Muscle layer of duodenum (tissue), 2 donors: ENCODE data around the gene ARHGEF3.

Experiments used
- H3K27ac ChIP-seq: one replicate; pipeline ENCODE4 v1.7.0; 2013; ENCODE audit warnings: mild to moderate bottlenecking, low read length
- H3K27me3 ChIP-seq: one replicate; pipeline ENCODE4 v1.7.0; 2013; ENCODE audit warnings: low read depth, mild to moderate bottlenecking, control low read depth, low read length
- H3K36me3 ChIP-seq, 2 donors: one replicate each; pipeline ENCODE4 v1.7.0; 2013; ENCODE audit warnings: low read length in 2 of 2, control low read depth in 1 of 2, mild to moderate bottlenecking in 1 of 2; ENCODE audit not compliant: insufficient read depth in 2 of 2, control insufficient read depth in 1 of 2
- H3K4me1 ChIP-seq, 2 donors: one replicate each; pipeline ENCODE4 v1.7.0; 2013; ENCODE audit warnings: low read length in 2 of 2, mild to moderate bottlenecking in 2 of 2, control low read depth in 1 of 2, moderate library complexity in 1 of 2; ENCODE audit not compliant: insufficient read depth in 2 of 2, control insufficient read depth in 1 of 2
- H3K4me3 ChIP-seq, 2 donors: one replicate each; pipeline ENCODE4 v1.7.0; 2013; ENCODE audit warnings: low read length in 2 of 2, low read depth in 1 of 2, mild to moderate bottlenecking in 1 of 2
- H3K9me3 ChIP-seq, 2 donors: one replicate each; pipeline ENCODE4 v1.7.0; 2013; ENCODE audit warnings: low read length in 2 of 2, control low read depth in 1 of 2, mild to moderate bottlenecking in 1 of 2; ENCODE audit not compliant: control insufficient read depth in 1 of 2
- donor health status: healthy.

The ARHGEF3 gene, protein sequence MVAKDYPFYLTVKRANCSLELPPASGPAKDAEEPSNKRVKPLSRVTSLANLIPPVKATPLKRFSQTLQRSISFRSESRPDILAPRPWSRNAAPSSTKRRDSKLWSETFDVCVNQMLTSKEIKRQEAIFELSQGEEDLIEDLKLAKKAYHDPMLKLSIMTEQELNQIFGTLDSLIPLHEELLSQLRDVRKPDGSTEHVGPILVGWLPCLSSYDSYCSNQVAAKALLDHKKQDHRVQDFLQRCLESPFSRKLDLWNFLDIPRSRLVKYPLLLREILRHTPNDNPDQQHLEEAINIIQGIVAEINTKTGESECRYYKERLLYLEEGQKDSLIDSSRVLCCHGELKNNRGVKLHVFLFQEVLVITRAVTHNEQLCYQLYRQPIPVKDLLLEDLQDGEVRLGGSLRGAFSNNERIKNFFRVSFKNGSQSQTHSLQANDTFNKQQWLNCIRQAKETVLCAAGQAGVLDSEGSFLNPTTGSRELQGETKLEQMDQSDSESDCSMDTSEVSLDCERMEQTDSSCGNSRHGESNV

GRCh38 chr3:56801662-56802377 lies at the start of gene ARHGEF3:
Gene ARHGEF3 (minus strand): TSS chr3:56801949. CDS start chr3:56801798, 151 bp downstream.
- no peaks in the 10 kb centered on the region for H3K9me3 ChIP-seq
- no peaks in the 10 kb centered on the region for H3K27me3 ChIP-seq
- H3K4me1 ChIP-seq: peaks cover 0 to 30% of the 10 kb centered on the region in 2 donors
- H3K36me3 ChIP-seq: no peaks in the 10 kb centered on the region
- peak within 1 kb of the TSS; percentile 85 to 88 for H3K4me3 ChIP-seq
- H3K27ac ChIP-seq: peak within 1 kb of the TSS; percentile 10

DNA sequence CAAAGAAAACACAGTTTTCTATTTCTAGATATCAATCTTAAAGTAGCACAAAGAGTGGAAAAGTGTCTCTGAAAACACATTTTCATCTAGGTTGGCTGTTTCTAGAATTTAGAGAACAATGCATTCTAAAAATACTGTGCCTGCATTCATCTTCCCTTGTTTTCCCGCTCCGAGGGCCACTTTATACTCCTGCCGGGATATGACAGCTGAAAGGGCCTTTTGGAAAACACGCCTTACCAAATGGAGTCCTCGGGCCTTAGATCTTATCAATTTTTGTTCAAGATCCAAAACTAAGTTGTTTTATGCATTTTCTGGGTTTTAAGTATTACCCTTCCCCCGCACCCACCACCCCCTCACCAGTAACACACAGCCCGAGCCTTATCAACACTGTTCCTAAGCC lies 47.9 kb upstream of the ARHGEF3 start:
- Histone ChIP-seq H3K27me3 (no peaks in the 10 kb centered on the region), H3K36me3 (no peaks in the 10 kb centered on the region), H3K27ac (no peak overlapping the region), H3K4me3 (no peak overlapping the region), H3K9me3 (no peaks in the 10 kb centered on the region), H3K4me1 (no peaks in the 10 kb centered on the region)

- Histone ChIP-seq H3K27ac (no peak overlapping the region), H3K36me3 (no peaks in the 10 kb centered on the region), H3K4me1 (no peaks in the 10 kb centered on the region)
Measured at GRCh38 chr3:56845505-56845904, 43.8 kb upstream of the ARHGEF3 start.

DNA sequence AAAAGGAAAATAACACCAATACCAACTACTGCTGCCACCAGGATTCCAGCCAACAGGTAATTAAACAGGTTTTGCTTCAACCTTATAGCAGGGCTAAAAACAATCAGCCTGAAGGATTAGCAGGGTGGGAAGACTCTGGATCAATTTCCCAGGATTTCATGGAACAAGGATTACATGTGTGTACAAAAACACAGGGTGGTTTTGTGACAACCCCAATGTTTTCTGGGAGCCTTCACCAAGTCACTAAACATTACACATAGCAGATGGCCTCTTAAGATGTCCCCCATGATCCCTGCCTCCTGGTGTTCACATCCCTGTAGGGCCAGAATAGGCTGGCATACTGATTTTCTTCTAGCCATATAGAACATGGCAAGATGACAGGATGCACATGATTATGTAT lies 42.8 kb upstream of the ARHGEF3 start:
- Histone ChIP-seq H3K4me3 (no peak overlapping the region), H3K4me1 (no peaks in the 10 kb centered on the region), H3K36me3 (no peaks in the 10 kb centered on the region), H3K9me3 (no peaks in the 10 kb centered on the region), H3K27me3 (no peaks in the 10 kb centered on the region), H3K27ac (no peak overlapping the region)

More at GRCh38 chr3:56845505-56845904, 43.8 kb upstream of the ARHGEF3 start:
- H3K9me3 ChIP-seq: no peaks in the 10 kb centered on the region
- H3K4me3 ChIP-seq: no peak overlapping the region
- H3K27me3 ChIP-seq: no peaks in the 10 kb centered on the region

DNA sequence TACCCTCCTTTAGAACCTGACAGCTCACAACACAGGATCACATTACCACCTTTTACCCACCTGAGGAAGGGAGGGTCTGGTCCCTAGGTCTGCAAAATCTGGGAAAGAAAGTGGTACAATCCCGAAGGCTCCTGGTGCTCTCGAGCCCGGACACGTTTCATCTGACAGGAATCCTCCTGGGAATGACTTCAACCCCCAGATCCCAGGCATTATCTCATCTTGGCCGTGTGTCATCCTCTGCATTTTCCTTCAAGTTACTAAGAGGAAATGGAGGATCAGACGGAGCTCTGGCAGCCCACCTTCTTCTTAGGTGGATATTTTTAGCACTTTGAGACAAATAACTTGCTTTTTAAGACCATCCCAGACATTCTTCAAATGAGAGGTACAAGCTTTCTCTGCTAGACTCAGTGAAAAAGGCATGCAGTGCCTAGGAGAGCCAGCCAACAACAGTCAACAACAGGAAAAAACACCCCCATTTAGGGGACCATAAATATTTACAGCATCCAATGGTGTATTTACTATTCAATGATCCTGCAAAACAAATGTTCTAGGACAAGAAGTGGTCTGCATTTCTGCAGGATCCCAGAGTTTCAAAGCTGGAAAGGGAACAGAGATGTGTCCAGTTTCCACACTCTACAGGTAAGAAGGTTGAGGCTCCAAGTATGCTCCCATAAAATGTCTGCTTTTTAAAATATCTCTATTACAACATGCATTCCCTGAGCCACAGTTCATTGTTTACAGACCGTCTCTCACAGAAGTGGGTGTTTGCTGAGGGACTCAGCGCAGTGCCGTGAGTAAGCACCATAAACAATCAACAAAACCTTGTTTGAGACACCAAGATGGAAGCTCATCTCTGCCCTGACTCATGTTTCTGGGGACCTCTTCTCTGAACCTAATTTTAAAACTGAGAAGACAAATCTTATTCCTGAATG lies 38.3 kb upstream of the ARHGEF3 start:
- no peaks in the 10 kb centered on the region for H3K36me3 ChIP-seq
- no peaks in the 10 kb centered on the region for H3K9me3 ChIP-seq
- H3K4me1 ChIP-seq: no peaks in the 10 kb centered on the region
- no peaks in the 10 kb centered on the region for H3K27me3 ChIP-seq
- no peak overlapping the region for H3K4me3 ChIP-seq
- H3K27ac ChIP-seq: no peak overlapping the region

- no peaks in the 10 kb centered on the region for H3K4me1 ChIP-seq
- H3K4me3 ChIP-seq: no peak overlapping the region
- no peaks in the 10 kb centered on the region for H3K36me3 ChIP-seq
- no peaks in the 10 kb centered on the region for H3K9me3 ChIP-seq
- no peak overlapping the region for H3K27ac ChIP-seq
- no peaks in the 10 kb centered on the region for H3K27me3 ChIP-seq
Measured at GRCh38 chr3:56838448-56838847, 36.7 kb upstream of the ARHGEF3 start.

DNA sequence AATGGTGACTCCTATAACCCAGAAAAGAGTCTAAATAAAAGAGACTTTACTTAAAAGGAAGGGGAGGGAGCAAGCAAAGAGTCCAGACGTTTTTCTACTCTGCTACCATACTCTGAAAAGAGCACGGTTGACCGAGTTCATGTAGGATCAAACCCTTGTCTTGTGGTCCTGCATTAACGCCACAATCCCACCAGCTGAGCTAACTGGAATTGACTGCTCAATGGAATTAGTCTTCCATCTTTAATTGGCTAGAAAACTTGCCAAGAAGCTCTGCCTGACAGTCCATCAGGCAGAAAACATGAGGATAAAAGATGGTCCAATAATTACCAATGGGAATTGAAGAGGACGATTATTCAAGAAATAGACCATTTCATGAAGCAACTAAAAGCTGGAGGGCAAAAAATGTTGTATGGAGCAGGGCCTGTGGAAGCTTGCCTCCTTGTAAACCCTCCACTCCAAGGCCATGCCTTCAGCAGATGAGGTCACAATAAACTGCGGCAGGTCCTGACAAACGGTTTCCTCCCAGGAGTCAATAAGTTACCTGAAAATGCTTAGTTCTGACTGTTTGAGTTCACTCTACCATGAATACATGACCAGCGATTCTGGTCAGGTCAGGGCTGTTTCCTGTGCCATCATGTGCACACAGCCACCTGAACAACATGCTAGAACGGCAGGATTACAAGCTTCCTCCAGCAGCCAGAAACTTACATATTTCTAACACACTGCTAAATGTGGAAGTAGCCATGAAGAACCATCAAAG lies 35.6 kb upstream of the ARHGEF3 start:
- no peaks in the 10 kb centered on the region for H3K27me3 ChIP-seq
- H3K9me3 ChIP-seq: no peaks in the 10 kb centered on the region
- H3K4me3 ChIP-seq: no peak overlapping the region
- no peak overlapping the region for H3K27ac ChIP-seq
- H3K36me3 ChIP-seq: no peaks in the 10 kb centered on the region
- H3K4me1 ChIP-seq: no peaks in the 10 kb centered on the region

DNA sequence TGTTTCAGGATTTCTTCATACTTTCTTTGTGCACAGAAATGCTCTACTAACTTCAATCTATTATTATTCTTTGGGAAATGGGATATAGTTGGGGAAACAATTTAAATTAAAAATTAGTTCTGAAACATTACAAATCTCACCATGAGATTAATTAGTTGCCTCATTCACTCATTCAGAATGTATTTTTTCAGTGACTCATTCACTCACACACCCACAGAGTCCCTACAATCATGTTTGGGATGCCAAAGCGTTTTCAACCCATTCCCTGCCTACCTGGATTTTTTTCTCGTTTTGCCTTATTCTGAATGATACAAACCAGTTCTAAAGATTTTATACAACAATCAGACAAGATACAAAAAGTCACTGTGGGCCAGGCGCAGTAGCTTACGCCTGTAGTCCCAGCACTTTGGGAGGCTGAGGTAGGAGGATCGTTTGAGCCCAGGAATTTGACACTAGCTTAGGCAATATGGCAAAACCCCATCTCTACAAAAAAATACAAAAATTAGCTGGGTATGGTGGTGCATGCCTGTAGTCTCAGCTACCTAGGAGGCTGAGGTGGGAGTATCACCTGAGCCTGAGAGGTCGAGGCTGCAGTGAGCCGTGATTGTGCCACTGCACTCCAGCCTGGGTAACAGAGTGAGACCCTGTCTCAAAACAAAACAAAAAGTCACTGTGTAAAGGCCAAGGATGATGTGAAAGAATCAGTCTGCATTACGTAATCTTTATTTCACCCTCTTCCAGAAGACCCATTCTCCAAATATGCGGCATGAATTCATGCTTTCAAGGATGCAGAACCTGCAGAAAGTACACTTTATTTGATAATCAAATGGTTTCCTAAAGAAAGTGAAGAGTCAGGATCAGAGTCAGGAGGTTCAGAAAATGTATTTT lies 34.8 kb upstream of the ARHGEF3 start:
- H3K36me3 ChIP-seq: no peaks in the 10 kb centered on the region
- H3K27ac ChIP-seq: no peak overlapping the region
- no peaks in the 10 kb centered on the region for H3K27me3 ChIP-seq
- H3K4me3 ChIP-seq: no peak overlapping the region
- H3K9me3 ChIP-seq: no peaks in the 10 kb centered on the region
- H3K4me1 ChIP-seq: no peaks in the 10 kb centered on the region

- H3K4me3 ChIP-seq: no peak overlapping the region
- no peak overlapping the region for H3K27ac ChIP-seq
- no peaks in the 10 kb centered on the region for H3K4me1 ChIP-seq
- no peaks in the 10 kb centered on the region for H3K9me3 ChIP-seq
- no peaks in the 10 kb centered on the region for H3K36me3 ChIP-seq
- no peaks in the 10 kb centered on the region for H3K27me3 ChIP-seq
Measured at GRCh38 chr3:56835650-56836227, 34.0 kb upstream of the ARHGEF3 start.
